ENCODE measurements around the gene GBE1.

DNA sequence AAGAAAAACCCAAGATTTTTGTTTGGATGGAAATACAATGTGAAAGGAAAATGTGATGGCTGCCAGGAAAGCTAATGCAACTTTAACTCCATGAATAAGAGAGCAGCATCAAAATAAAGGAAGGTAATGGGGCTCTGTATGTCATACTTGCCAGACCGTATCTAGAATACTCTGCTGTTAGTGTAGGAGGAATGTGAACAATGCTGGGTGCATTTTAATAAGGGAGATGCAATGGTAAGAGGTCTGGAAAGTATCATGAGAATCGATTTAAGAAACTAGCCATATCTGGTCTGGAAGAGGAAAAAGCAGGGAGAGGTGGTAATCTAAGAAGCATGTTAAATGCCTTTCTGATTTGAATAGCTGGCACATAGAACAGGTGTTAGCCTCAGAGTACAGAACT, 239.6 kb downstream of the GBE1 start:
- TF ChIP-seq, protein P1, sequence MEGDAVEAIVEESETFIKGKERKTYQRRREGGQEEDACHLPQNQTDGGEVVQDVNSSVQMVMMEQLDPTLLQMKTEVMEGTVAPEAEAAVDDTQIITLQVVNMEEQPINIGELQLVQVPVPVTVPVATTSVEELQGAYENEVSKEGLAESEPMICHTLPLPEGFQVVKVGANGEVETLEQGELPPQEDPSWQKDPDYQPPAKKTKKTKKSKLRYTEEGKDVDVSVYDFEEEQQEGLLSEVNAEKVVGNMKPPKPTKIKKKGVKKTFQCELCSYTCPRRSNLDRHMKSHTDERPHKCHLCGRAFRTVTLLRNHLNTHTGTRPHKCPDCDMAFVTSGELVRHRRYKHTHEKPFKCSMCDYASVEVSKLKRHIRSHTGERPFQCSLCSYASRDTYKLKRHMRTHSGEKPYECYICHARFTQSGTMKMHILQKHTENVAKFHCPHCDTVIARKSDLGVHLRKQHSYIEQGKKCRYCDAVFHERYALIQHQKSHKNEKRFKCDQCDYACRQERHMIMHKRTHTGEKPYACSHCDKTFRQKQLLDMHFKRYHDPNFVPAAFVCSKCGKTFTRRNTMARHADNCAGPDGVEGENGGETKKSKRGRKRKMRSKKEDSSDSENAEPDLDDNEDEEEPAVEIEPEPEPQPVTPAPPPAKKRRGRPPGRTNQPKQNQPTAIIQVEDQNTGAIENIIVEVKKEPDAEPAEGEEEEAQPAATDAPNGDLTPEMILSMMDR (IDR thresholded peaks at IDR 0.05), result no peak
- no peak for TF ChIP-seq EP300 (IDR thresholded peaks at IDR 0.05)

Data from suprapubic skin (tissue), 3 donors.